Measurements from ENCODE around the gene IRF4.
"Not testable (repeated sequence)": the region's sequence is repeated elsewhere in the genome, so short reads cannot be mapped to it uniquely, and the experiment has no call there.

Gene IRF4

DNA sequence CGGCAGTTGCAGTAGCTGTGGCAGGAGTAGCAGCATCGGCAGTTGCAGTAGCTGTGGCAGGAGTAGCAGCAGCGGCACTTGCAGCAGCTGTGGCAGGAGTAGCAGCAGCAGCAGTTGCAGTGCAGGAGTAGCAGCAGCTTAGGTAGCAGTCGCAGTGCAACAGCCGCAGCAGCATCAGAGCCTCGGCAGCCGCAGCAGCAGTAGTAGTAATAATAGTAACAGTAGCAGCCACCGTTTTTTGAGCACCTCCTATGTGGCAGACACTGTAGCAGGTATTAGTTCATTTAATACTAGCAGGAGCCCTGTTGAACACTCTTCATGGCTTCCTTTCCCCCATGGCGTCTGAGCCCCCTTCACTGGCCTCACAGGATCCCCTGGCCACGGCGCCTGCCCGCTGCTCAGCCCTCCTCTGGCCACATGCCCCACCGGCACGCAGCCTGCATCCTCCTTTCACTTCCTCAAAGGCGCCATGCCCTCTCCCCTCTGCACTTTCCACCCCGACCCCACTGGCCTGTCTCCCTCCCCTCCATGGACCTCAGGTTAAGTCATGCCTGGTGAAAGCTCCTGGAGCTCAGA, 19.1 kb upstream of the IRF4 start:
- H3K4me1 Mint-ChIP-seq: peaks cover 23% of the 10 kb centered on the region
- H3K9me3 Mint-ChIP-seq: peaks cover 81% of the 10 kb centered on the region
- no peaks in the 10 kb centered on the region for H3K36me3 Mint-ChIP-seq (ENCODE audit: low read depth)
- no peak for DNase-seq
- TF ChIP-seq, protein P1, sequence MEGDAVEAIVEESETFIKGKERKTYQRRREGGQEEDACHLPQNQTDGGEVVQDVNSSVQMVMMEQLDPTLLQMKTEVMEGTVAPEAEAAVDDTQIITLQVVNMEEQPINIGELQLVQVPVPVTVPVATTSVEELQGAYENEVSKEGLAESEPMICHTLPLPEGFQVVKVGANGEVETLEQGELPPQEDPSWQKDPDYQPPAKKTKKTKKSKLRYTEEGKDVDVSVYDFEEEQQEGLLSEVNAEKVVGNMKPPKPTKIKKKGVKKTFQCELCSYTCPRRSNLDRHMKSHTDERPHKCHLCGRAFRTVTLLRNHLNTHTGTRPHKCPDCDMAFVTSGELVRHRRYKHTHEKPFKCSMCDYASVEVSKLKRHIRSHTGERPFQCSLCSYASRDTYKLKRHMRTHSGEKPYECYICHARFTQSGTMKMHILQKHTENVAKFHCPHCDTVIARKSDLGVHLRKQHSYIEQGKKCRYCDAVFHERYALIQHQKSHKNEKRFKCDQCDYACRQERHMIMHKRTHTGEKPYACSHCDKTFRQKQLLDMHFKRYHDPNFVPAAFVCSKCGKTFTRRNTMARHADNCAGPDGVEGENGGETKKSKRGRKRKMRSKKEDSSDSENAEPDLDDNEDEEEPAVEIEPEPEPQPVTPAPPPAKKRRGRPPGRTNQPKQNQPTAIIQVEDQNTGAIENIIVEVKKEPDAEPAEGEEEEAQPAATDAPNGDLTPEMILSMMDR (IDR thresholded peaks at IDR 0.05): no peak
- peaks cover 24% of the 10 kb centered on the region for H3K27me3 Mint-ChIP-seq (ENCODE audit: low read depth, poor library complexity)
- H3K27ac Mint-ChIP-seq: no peak overlapping the region
- H3K4me3 Mint-ChIP-seq: no peak overlapping the region

- no peak for DNase-seq
- Mint-ChIP-seq H3K36me3 (ENCODE audit: low read depth) (no peaks in the 10 kb centered on the region), H3K4me1 (peaks cover 22% of the 10 kb centered on the region), H3K4me3 (no peak overlapping the region), H3K27me3 (ENCODE audit: low read depth, poor library complexity) (peaks cover 22% of the 10 kb centered on the region), H3K9me3 (peaks cover 81% of the 10 kb centered on the region), H3K27ac (no peak overlapping the region)
- TF ChIP-seq, protein P1 (IDR thresholded peaks at IDR 0.05): no peak
Measured at GRCh38 chr6:373031-373430, 18.5 kb upstream of the IRF4 start.

DNA sequence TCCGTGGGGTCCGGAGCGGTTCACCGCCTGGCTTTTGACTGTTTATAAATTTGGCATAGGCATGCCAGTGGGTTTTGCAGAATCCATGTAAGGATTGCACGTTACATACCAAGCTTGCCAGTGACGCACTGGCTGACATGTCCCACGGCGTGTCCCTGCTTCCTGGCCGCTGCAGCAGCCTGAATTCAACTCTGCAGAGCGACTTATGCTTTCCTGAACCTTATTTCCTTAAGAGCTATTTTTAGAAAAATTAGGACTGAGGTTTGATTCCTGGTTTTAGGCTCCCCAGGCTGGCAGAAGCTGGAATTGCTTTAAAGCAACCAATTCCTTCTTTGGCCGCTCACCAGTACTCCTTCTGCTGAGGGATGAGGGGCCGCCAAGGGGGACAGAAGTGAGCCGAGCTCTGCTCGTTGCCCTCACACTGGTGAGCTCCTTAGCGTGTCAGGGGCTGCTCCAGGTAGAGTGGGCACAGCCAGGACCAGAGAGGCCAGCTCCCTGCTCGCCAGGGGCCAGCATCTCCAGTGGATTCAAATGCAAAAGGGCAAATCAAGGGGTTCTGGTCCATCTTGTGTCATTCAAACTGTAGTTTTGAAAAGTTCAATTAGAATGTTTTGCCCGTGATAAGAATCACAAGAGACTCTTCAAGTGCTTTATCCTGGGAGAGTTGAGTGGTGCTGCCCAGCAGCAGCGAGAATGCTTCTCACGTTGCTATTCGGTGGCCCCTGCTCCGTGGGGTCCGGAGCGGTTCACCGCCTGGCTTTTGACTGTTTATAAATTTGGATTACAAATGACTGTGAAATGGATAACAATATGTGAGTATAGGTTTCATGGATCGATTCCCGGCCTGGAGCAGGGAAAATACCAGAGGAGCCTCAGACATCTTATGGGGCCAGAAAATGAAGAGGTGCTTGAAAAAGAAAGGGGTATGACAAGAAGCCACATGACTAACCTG, 17.5 kb upstream of the IRF4 start:
- no peak overlapping the region for H3K4me3 Mint-ChIP-seq
- H3K27me3 Mint-ChIP-seq (ENCODE audit: low read depth, poor library complexity): peaks cover 20% of the 10 kb centered on the region
- TF ChIP-seq, protein P1 (IDR thresholded peaks at IDR 0.05): no peak
- H3K4me1 Mint-ChIP-seq: peaks cover 31% of the 10 kb centered on the region
- DNase-seq: no peak
- H3K36me3 Mint-ChIP-seq (ENCODE audit: low read depth): no peaks in the 10 kb centered on the region
- peaks cover 82% of the 10 kb centered on the region for H3K9me3 Mint-ChIP-seq
- no peak overlapping the region for H3K27ac Mint-ChIP-seq

DNA sequence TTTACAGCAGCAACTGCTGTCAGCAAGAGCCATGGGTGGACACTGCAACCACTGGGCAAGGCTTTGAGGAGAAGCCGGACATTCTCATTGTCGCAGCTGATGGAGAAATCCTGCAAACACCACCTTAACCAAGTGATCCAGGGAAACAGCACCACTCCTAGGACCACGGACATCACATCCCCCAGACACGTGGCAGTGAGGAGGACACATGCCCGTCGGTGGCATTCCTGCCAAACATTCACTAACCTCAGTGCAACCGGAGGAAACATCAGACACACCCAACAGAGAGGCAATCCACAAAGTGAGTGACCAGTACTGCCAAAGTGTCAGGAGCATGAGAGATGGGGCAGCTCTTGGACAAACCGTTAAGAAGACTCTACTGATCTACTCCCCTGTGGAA, 16.6 kb upstream of the IRF4 start:
- Mint-ChIP-seq H3K36me3 (ENCODE audit: low read depth) (no peaks in the 10 kb centered on the region), H3K27ac (no peak overlapping the region), H3K4me1 (peaks cover 31% of the 10 kb centered on the region), H3K4me3 (no peak overlapping the region), H3K27me3 (ENCODE audit: low read depth, poor library complexity) (peaks cover 20% of the 10 kb centered on the region), H3K9me3 (peaks cover 74% of the 10 kb centered on the region)
- DNase-seq: no peak
- TF ChIP-seq, protein P1 (IDR thresholded peaks at IDR 0.05): no peak

GRCh38 chr6:376827-377640, 14.5 kb upstream of the IRF4 start:
- Mint-ChIP-seq H3K27me3 (ENCODE audit: low read depth, poor library complexity) (peaks cover 27% of the 10 kb centered on the region), H3K27ac (no peak overlapping the region), H3K4me3 (no peak overlapping the region), H3K4me1 (peaks cover 37% of the 10 kb centered on the region), H3K36me3 (ENCODE audit: low read depth) (no peaks in the 10 kb centered on the region), H3K9me3 (peaks cover 83% of the 10 kb centered on the region)
- DNase-seq: no peak
- TF ChIP-seq, protein P1 (IDR thresholded peaks at IDR 0.05): no peak

GRCh38 chr6:377641-378020, 13.9 kb upstream of the IRF4 start:
- H3K4me3 Mint-ChIP-seq; H3K27ac Mint-ChIP-seq; DNase-seq; H3K36me3 Mint-ChIP-seq (ENCODE audit: low read depth): not testable (repeated sequence)
- peaks cover 37% of the 10 kb centered on the region for H3K4me1 Mint-ChIP-seq
- peaks cover 29% of the 10 kb centered on the region for H3K27me3 Mint-ChIP-seq (ENCODE audit: low read depth, poor library complexity)
- peaks cover 84% of the 10 kb centered on the region for H3K9me3 Mint-ChIP-seq
